SK-N-SH (cell line): Measurements from ENCODE around the gene EFHD1. TPM values are rescaled to one million over a fixed set of nuclear protein-coding genes. Genes with fewer than 3 reads are reported as not detected.
"Not testable (repeated sequence)": the region's sequence is repeated elsewhere in the genome, so short reads cannot be mapped to it uniquely, and the experiment has no call there.

Source experiments
- CTCF ChIA-PET: fragments of 300-600, 350-600 bp; formaldehyde crosslinking; extraction: SDS; loops from one replicate; lab custom pipeline; 2021; lab: Yijun Ruan, JAX
- POLR2A ChIA-PET: fragments of 350-600 bp; sonication (Branson Sonifier 250); formaldehyde crosslinking; extraction: SDS; loops from one replicate; lab custom pipeline; 2020; ENCODE audit warnings: antibody characterized with exemption, inconsistent platforms; lab: Yijun Ruan, JAX
- DNase-seq: peaks from one replicate; pipeline ENCODE4 v3.0.0; 2012
- H2AFZ ChIP-seq: fragments of 200-600 bp; sonication (generic); 2 replicates; pipeline ENCODE4 v1.8.1; 2016; ENCODE audit warnings: antibody characterized with exemption, mild to moderate bottlenecking, low read depth
- H3F3A ChIP-seq: fragments of 200-600 bp; sonication (generic); replicated peaks from 2 replicates; pipeline ENCODE3; 2016; ENCODE audit warnings: antibody characterized with exemption, mild to moderate bottlenecking; ENCODE audit not compliant: insufficient read depth
- H3K27ac ChIP-seq, 2 experiments: fragments of 200-500 bp in 1 of 2; fragments of 200-600 bp in 1 of 2; sonication (Bioruptor generic) in 1 of 2; sonication (generic), shearing (Covaris generic) in 1 of 2; 2 replicates each; pipeline versions ENCODE4 v1.5.1 to v1.6.1; 2014 to 2016; ENCODE audit warnings: low read depth in 2 of 2, inconsistent platforms in 1 of 2, low read length in 1 of 2, mild to moderate bottlenecking in 1 of 2, mixed read lengths in 1 of 2
- H3K27me3 ChIP-seq: fragments of 200-600 bp; sonication (generic), shearing (Covaris generic); 2 replicates; pipeline ENCODE4 v1.6.1; 2016; ENCODE audit warnings: mixed run types; ENCODE audit not compliant: insufficient read depth
- H3K36me3 ChIP-seq, 2 experiments: fragments of 200-500 bp in 1 of 2; fragments of 200-600 bp in 1 of 2; sonication (Bioruptor generic) in 1 of 2; sonication (generic) in 1 of 2; replicated peaks in 1 of 2; 2 replicates each; pipeline versions ENCODE3 to v1.5.1; 2014 to 2016; ENCODE audit warnings: low read length in 1 of 2, mild to moderate bottlenecking in 1 of 2; ENCODE audit not compliant: insufficient read depth in 2 of 2, control insufficient read depth in 1 of 2
- H3K4me1 ChIP-seq, 2 experiments: fragments of 200-500 bp in 1 of 2; fragments of 200-600 bp in 1 of 2; sonication (Bioruptor generic) in 1 of 2; sonication (generic), shearing (Covaris generic) in 1 of 2; 2 replicates each; pipeline versions ENCODE4 v1.5.1 to v1.6.1; 2014 to 2016; ENCODE audit warnings: low read depth in 1 of 2, low read length in 1 of 2, mixed run types in 1 of 2; ENCODE audit not compliant: insufficient read depth in 2 of 2, control insufficient read depth in 1 of 2
- H3K4me2 ChIP-seq: fragments of 200-600 bp; sonication (generic), shearing (Covaris generic); 2 replicates; pipeline ENCODE4 v1.6.1; 2017; ENCODE audit warnings: mixed run types
- H3K4me3 ChIP-seq, 2 experiments: fragments of 200-500 bp in 1 of 2; fragments of 200-600 bp in 1 of 2; sonication (Bioruptor generic) in 1 of 2; sonication (generic), shearing (Covaris generic) in 1 of 2; 2 replicates each; pipeline versions ENCODE4 v1.5.1 to v1.8.1; 2014 to 2016; ENCODE audit warnings: low read depth in 2 of 2, inconsistent platforms in 1 of 2, low read length in 1 of 2, mild to moderate bottlenecking in 1 of 2, mixed read lengths in 1 of 2, moderate library complexity in 1 of 2
- H3K79me2 ChIP-seq: fragments of 200-600 bp; sonication (generic); 2 replicates; pipeline ENCODE4 v1.8.1; 2017; ENCODE audit warnings: mild to moderate bottlenecking; ENCODE audit not compliant: insufficient read depth
- H3K9ac ChIP-seq: fragments of 200-600 bp; sonication (generic); 2 replicates; pipeline ENCODE4 v1.6.1; 2017; ENCODE audit warnings: mixed run types
- H3K9me2 ChIP-seq: fragments of 200-600 bp; sonication (generic); 2 replicates; pipeline ENCODE4 v1.6.1; 2017; ENCODE audit warnings: mixed run types
- H3K9me3 ChIP-seq: fragments of 200-600 bp; sonication (generic); 2 replicates; pipeline ENCODE4 v1.6.1; 2017; ENCODE audit warnings: mixed run types, mild to moderate bottlenecking, moderate library complexity
- H4K20me1 ChIP-seq: fragments of 200-600 bp; sonication (generic); 2 replicates; pipeline ENCODE4 v1.6.1; 2017; ENCODE audit warnings: mild to moderate bottlenecking, mixed run types; ENCODE audit not compliant: insufficient read depth
- ELF1 ChIP-seq: IDR thresholded peaks from 2 replicates; pipeline ENCODE4 v1.4.0; 2012
- EZH2phosphoT487 ChIP-seq: fragments of 200-600 bp; sonication (generic); IDR thresholded peaks from 2 replicates; pipeline ENCODE4 v1.6.1; 2017; ENCODE audit warnings: low read depth, mixed run types, mild to moderate bottlenecking, antibody characterized with exemption, moderate library complexity, borderline replicate concordance
- FOSL2 ChIP-seq: IDR thresholded peaks from 2 replicates; pipeline ENCODE4 v1.4.0; 2012; ENCODE audit warnings: low read depth, mild to moderate bottlenecking, moderate library complexity, borderline replicate concordance
- GABPA ChIP-seq: IDR thresholded peaks from 2 replicates; pipeline ENCODE4 v1.4.0; 2012; ENCODE audit warnings: low read depth, mild to moderate bottlenecking
- GATA2 ChIP-seq: sonication (generic); formaldehyde crosslinking; IDR thresholded peaks from 2 replicates; pipeline ENCODE4 v1.5.0; 2020; ENCODE audit warnings: mild to moderate bottlenecking, missing genetic modification reagents
- JUND ChIP-seq: IDR thresholded peaks from 2 replicates; pipeline ENCODE4 v1.4.0; 2012
- NFIC ChIP-seq: IDR thresholded peaks from 2 replicates; pipeline ENCODE4 v1.4.0; 2012; ENCODE audit warnings: borderline replicate concordance
- POLR2AphosphoS5 ChIP-seq: IDR thresholded peaks from 2 replicates; pipeline ENCODE4 v1.6.1; 2012; ENCODE audit warnings: low read depth, low read length
- RAD21 ChIP-seq: IDR thresholded peaks from 2 replicates; pipeline ENCODE4 v1.6.1; 2012; ENCODE audit warnings: mild to moderate bottlenecking, low read length
- RXRA ChIP-seq: IDR thresholded peaks from 2 replicates; pipeline ENCODE4 v1.4.0; 2012; ENCODE audit warnings: low read depth, mild to moderate bottlenecking, borderline replicate concordance
- TAF1 ChIP-seq: IDR thresholded peaks from 2 replicates; pipeline ENCODE4 v1.6.1; 2012; ENCODE audit warnings: low read depth, mild to moderate bottlenecking, low read length, moderate library complexity, borderline replicate concordance
- WGBS: methylation state at CpG from one replicate; pipeline ENCODE4 v1.1.6; 2017; ENCODE audit warnings: low lambda C conversion rate; 5-methylcytosine and 5-hydroxymethylcytosine counted together
- polyA plus RNA-seq, 3 experiments: library from polyadenylated mRNA; depleted of rRNA; stranded (reverse); fragments of >200 nt; gene quantifications; 2 replicates each; pipeline ENCODE4 v1.2.3, GENCODE V29; 2012
- TF ChIP-seq, protein P1 (sequence below): fragments of 150-350 bp; IDR thresholded peaks from 2 replicates; pipeline ENCODE4 v1.6.1; 2017; ENCODE audit warnings: antibody characterized with exemption, low read length, low read depth, borderline replicate concordance
- TF ChIP-seq, protein P2 (sequence below): fragments of 200-600 bp; sonication (generic); IDR thresholded peaks from 2 replicates; pipeline ENCODE4 v1.6.1; 2017; ENCODE audit warnings: antibody characterized with exemption, mild to moderate bottlenecking, moderate library complexity
- TF ChIP-seq, protein P3 (sequence below): IDR thresholded peaks from 2 replicates; pipeline ENCODE4 v1.4.0; 2012; ENCODE audit warnings: low read depth
- TF ChIP-seq, protein P4 (sequence below): IDR thresholded peaks from 2 replicates; pipeline ENCODE4 v1.6.1; 2012; ENCODE audit warnings: mild to moderate bottlenecking, low read depth, low read length, moderate library complexity

Gene EFHD1
- polyA plus RNA-seq, 1 of the 3 experiments (the other 2 are of a cell fraction): not detected

DNA sequence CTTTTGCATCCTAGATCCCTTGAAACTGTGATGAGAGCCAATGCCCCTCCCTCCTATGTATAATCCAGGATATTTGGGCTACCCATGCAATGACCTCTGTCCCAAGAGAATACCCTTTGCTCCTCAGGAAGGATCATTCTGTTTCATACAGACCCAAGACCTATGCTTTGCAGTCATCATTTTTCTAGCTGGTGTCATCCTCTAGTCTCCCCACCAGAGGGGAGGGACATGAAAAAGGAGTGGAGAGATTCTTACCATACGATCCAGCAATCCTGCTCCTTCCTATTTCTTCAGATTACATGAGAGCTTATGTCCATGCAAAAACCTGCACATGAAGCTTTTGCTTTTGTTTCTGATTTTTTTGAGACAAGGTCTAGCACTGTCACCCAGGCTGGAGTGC lies 50.0 kb downstream of the EFHD1 start:
- ChIA-PET POLR2A (no interaction called here), CTCF (no interaction called here)
- no peaks in the 10 kb centered on the region for H3F3A ChIP-seq
- 58% methylated on average over 1 of the region's 1 CpG for WGBS
- no peak overlapping the region for H3K4me2 ChIP-seq
- H3K9me2 ChIP-seq: no peaks in the 10 kb centered on the region
- H3K36me3 ChIP-seq: no peaks in the 10 kb centered on the region
- no peak overlapping the region for H3K4me3 ChIP-seq
- H2AFZ ChIP-seq: no peak overlapping the region
- no peaks in the 10 kb centered on the region for H3K9me3 ChIP-seq
- DNase-seq: no peak
- H3K27me3 ChIP-seq: no peaks in the 10 kb centered on the region; the same call in 1 of the 2 replicates
- no peaks in the 10 kb centered on the region for H4K20me1 ChIP-seq
- no peak for TF ChIP-seq RAD21
- TF ChIP-seq, protein P1, sequence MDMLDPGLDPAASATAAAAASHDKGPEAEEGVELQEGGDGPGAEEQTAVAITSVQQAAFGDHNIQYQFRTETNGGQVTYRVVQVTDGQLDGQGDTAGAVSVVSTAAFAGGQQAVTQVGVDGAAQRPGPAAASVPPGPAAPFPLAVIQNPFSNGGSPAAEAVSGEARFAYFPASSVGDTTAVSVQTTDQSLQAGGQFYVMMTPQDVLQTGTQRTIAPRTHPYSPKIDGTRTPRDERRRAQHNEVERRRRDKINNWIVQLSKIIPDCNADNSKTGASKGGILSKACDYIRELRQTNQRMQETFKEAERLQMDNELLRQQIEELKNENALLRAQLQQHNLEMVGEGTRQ: no peak
- TF ChIP-seq, protein P2, sequence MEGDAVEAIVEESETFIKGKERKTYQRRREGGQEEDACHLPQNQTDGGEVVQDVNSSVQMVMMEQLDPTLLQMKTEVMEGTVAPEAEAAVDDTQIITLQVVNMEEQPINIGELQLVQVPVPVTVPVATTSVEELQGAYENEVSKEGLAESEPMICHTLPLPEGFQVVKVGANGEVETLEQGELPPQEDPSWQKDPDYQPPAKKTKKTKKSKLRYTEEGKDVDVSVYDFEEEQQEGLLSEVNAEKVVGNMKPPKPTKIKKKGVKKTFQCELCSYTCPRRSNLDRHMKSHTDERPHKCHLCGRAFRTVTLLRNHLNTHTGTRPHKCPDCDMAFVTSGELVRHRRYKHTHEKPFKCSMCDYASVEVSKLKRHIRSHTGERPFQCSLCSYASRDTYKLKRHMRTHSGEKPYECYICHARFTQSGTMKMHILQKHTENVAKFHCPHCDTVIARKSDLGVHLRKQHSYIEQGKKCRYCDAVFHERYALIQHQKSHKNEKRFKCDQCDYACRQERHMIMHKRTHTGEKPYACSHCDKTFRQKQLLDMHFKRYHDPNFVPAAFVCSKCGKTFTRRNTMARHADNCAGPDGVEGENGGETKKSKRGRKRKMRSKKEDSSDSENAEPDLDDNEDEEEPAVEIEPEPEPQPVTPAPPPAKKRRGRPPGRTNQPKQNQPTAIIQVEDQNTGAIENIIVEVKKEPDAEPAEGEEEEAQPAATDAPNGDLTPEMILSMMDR: no peak
- TF ChIP-seq, protein P3, sequence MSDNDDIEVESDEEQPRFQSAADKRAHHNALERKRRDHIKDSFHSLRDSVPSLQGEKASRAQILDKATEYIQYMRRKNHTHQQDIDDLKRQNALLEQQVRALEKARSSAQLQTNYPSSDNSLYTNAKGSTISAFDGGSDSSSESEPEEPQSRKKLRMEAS: no peak
- no peak for TF ChIP-seq FOSL2
- no peak for TF ChIP-seq TAF1
- TF ChIP-seq RXRA: no peak
- no peak for TF ChIP-seq POLR2AphosphoS5
- TF ChIP-seq GABPA: no peak
- no peak for TF ChIP-seq NFIC
- TF ChIP-seq GATA2 (CRISPR knock-in tag): no peak
- TF ChIP-seq EZH2phosphoT487: no peak
- TF ChIP-seq ELF1: no peak
- no peak for TF ChIP-seq JUND
- TF ChIP-seq, protein P4, sequence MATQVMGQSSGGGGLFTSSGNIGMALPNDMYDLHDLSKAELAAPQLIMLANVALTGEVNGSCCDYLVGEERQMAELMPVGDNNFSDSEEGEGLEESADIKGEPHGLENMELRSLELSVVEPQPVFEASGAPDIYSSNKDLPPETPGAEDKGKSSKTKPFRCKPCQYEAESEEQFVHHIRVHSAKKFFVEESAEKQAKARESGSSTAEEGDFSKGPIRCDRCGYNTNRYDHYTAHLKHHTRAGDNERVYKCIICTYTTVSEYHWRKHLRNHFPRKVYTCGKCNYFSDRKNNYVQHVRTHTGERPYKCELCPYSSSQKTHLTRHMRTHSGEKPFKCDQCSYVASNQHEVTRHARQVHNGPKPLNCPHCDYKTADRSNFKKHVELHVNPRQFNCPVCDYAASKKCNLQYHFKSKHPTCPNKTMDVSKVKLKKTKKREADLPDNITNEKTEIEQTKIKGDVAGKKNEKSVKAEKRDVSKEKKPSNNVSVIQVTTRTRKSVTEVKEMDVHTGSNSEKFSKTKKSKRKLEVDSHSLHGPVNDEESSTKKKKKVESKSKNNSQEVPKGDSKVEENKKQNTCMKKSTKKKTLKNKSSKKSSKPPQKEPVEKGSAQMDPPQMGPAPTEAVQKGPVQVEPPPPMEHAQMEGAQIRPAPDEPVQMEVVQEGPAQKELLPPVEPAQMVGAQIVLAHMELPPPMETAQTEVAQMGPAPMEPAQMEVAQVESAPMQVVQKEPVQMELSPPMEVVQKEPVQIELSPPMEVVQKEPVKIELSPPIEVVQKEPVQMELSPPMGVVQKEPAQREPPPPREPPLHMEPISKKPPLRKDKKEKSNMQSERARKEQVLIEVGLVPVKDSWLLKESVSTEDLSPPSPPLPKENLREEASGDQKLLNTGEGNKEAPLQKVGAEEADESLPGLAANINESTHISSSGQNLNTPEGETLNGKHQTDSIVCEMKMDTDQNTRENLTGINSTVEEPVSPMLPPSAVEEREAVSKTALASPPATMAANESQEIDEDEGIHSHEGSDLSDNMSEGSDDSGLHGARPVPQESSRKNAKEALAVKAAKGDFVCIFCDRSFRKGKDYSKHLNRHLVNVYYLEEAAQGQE: no peak
- TF ChIP-seq, all 33 proteins: peak for 0
- Histone ChIP-seq H3K4me1 (no peaks in the 10 kb centered on the region), H3K79me2 (no peaks in the 10 kb centered on the region), H3K9ac (no peak overlapping the region), H3K27ac (no peak overlapping the region)

DNA sequence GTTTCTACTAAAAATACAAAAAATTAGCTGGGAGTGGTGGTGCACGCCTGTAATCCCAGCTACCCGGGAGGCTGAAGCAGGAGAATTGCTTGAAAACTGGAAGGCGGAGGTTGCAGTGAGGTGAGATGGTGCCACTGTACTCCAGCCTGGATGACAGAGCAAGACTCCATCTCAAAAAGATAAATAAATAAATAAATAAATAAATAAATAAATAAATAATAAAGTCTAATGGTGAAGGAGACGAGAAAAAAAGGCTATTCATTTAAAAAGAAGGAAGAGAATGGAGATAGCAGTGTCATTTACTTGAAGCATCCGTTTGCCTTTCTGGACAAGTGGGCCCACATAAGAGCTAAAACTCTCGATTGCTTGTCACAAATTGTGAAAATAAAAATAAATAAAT lies 52.0 kb downstream of the EFHD1 start:
- H3K27me3 ChIP-seq, H3K36me3 ChIP-seq, DNase-seq, H3F3A ChIP-seq, H3K27ac ChIP-seq, H3K4me1 ChIP-seq, H3K79me2 ChIP-seq, H4K20me1 ChIP-seq, H3K9me3 ChIP-seq, H3K9ac ChIP-seq, CTCF ChIA-PET, H3K4me2 ChIP-seq, POLR2A ChIA-PET, H3K9me2 ChIP-seq, H2AFZ ChIP-seq, H3K4me3 ChIP-seq: not testable (repeated sequence)
- 77% methylated on average over 6 of the region's 6 CpGs for WGBS
